T-cell (primary cell): Measurements from ENCODE around the gene C2orf92. TPM values are rescaled to one million over a fixed set of nuclear protein-coding genes. Genes with fewer than 3 reads are reported as not detected.

Source experiments
- ATAC-seq, 4 experiments: fragments of 200-7000 bp in 3 of 4; fragments of 150-1000 bp in 1 of 4; cut with Tn5 transposase; replicated peaks in 1 of 4; 1 replicate in 3 of 4; 2 replicates in 1 of 4; pipeline ENCODE4 v1.10.0; 2021; ENCODE audit warnings: moderate library complexity in 3 of 4, mild to moderate bottlenecking in 2 of 4, moderate number of reproducible peaks in 1 of 4
- CTCF ChIA-PET, 2 donors: fragments of 300-600 bp; sonication (Branson Sonifier 250); formaldehyde crosslinking; loops; one replicate each; lab custom pipeline; 2022; ENCODE audit warnings: antibody characterized with exemption in 2 of 2; lab: Charles Lee
- POLR2A ChIA-PET, 2 donors: fragments of 300-600 bp; sonication (Branson Sonifier 250); formaldehyde crosslinking; loops; one replicate each; lab custom pipeline; 2022; ENCODE audit warnings: antibody characterized with exemption in 2 of 2; lab: Charles Lee
- DNase-seq, 35 experiments: peaks; one replicate each; pipeline versions ENCODE4 v3.0.0 to v3.0.0-alpha.2; 2013 to 2023
- H3K27ac ChIP-seq: one replicate; pipeline ENCODE4 v1.5.1; 2013; ENCODE audit warnings: low read length
- H3K27me3 ChIP-seq, 2 experiments: replicated peaks in 1 of 2; 1 replicate in 1 of 2; 2 replicates in 1 of 2; pipeline versions ENCODE4 v1.6.1 to v1.7.0; 2013; ENCODE audit warnings: low read length in 1 of 2, mixed read lengths in 1 of 2; ENCODE audit not compliant: control insufficient read depth in 2 of 2, insufficient read depth in 2 of 2; ENCODE audit errors: extremely low read depth in 1 of 2
- H3K36me3 ChIP-seq, 2 donors: 1 replicate in 1 of 2; 2 replicates in 1 of 2; pipeline versions ENCODE4 v1.6.1 to v1.7.0; 2013; ENCODE audit warnings: low read length in 1 of 2; ENCODE audit not compliant: control insufficient read depth in 2 of 2, insufficient read depth in 1 of 2; ENCODE audit errors: extremely low read depth in 1 of 2
- H3K4me1 ChIP-seq, 2 experiments: 1 replicate in 1 of 2; 2 replicates in 1 of 2; pipeline versions ENCODE4 v1.6.1 to v1.7.0; 2013; ENCODE audit warnings: low read length in 2 of 2, mixed read lengths in 1 of 2; ENCODE audit not compliant: insufficient read depth in 2 of 2, control insufficient read depth in 1 of 2; ENCODE audit errors: extremely low read depth in 1 of 2
- H3K4me3 ChIP-seq, 2 donors: 1 replicate in 1 of 2; 2 replicates in 1 of 2; pipeline versions ENCODE4 v1.5.1 to v1.7.0; 2013; ENCODE audit warnings: mild to moderate bottlenecking in 2 of 2, low read length in 1 of 2, moderate library complexity in 1 of 2; ENCODE audit not compliant: control insufficient read depth in 1 of 2; ENCODE audit errors: extremely low read depth in 1 of 2
- H3K9me3 ChIP-seq: 2 replicates; pipeline ENCODE4 v1.7.0; 2013
- H3K27ac Mint-ChIP-seq, 2 donors: one replicate each; pipeline ENCODE4 v1.8.0; 2020 to 2021; ENCODE audit warnings: mild to moderate bottlenecking in 2 of 2, mixed read lengths in 2 of 2
- H3K27me3 Mint-ChIP-seq, 2 donors: one replicate each; pipeline ENCODE4 v1.8.0; 2021 to 2022; ENCODE audit warnings: mixed read lengths in 2 of 2
- H3K36me3 Mint-ChIP-seq: one replicate; pipeline ENCODE4 v1.8.0; 2021; ENCODE audit warnings: mixed read lengths
- H3K4me1 Mint-ChIP-seq, 3 donors: one replicate each; pipeline ENCODE4 v1.8.0; 2020 to 2022; ENCODE audit warnings: mixed read lengths in 3 of 3, mild to moderate bottlenecking in 1 of 3
- H3K4me3 Mint-ChIP-seq, 3 donors: one replicate each; pipeline ENCODE4 v1.8.0; 2020 to 2022; ENCODE audit warnings: mild to moderate bottlenecking in 3 of 3, mixed read lengths in 3 of 3, moderate library complexity in 3 of 3
- H3K9me3 Mint-ChIP-seq, 3 donors: one replicate each; pipeline ENCODE4 v1.8.0; 2020 to 2022; ENCODE audit warnings: mixed read lengths in 3 of 3
- WGBS: methylation state at CpG from one replicate; pipeline ENCODE4 v1.1.5; 2013; ENCODE audit warnings: missing lambda C conversion rate; ENCODE audit not compliant: insufficient coverage; 5-methylcytosine and 5-hydroxymethylcytosine counted together
- total RNA-seq, 35 experiments: library from RNA in 6 of 35; stranded (reverse) in 6 of 35; fragments of 120-200 nt in 1 of 35; gene quantifications; one replicate each; pipeline versions ENCODE4 v1.2.1 to v1.2.4 and lab custom pipeline; 2013 to 2026

Gene C2orf92
- total RNA-seq, 5 donors from 2014 or later (not counting 1 experiment from before 2014, with no cell fraction given) = 15.3 to 24.1 (median 16.6) TPM

DNA sequence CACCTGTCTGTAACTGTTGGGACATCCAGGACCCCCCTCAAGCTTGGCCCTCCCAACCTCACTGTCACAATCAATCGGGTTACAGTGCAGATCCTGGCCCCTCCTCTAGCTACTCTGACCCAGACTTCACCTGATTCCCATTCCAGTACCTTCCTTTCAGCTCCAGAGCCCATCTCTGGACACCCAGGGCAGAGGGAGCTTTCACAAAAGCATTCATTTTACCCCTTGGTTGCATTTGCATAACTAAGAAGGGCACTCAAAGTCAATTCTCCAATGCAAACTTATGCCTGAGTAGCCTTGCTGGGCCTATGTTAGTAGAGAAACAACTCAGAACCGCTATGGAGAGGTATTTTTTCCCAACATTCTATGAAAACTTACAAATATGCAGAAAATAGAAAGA lies 51.2 kb downstream of the C2orf92 start:
- H3K36me3 Mint-ChIP-seq = peaks cover 44% of the 10 kb centered on the region
- H3K27me3 Mint-ChIP-seq = no peaks in the 10 kb centered on the region
- Histone ChIP-seq H3K4me3 (no peak overlapping the region), H3K4me1 (peaks cover 42 to 98% of the 10 kb centered on the region in 2 experiments), H3K9me3 (no peaks in the 10 kb centered on the region), H3K36me3 (peaks cover 13 to 62% of the 10 kb centered on the region in 2 donors), H3K27me3 (no peaks in the 10 kb centered on the region), H3K27ac (peak overlapping the region; percentile 48)
- H3K4me1 Mint-ChIP-seq = peaks cover 83 to 89% (median 88%) of the 10 kb centered on the region in 3 donors
- DNase-seq = no peak
- ChIA-PET CTCF (no interaction called here), POLR2A (interaction anchor here in 1 of 2 donors (1.2 kb wide), 1 partner anchor 21 kb away, joined by 9 read pairs; no protein-coding TSS in a partner anchor)
- WGBS = 75% methylated on average over 1 of the region's 2 CpGs
- no peaks in the 10 kb centered on the region for H3K9me3 Mint-ChIP-seq
- H3K27ac Mint-ChIP-seq = peak overlapping the region; percentile 84 to 100
- peak overlapping the region; percentile 13 to 93 (median 25) for H3K4me3 Mint-ChIP-seq
- ATAC-seq = no peak

GRCh38 chr2:97722227-97722626 lies 52.7 kb downstream of the C2orf92 start:
- Histone ChIP-seq H3K36me3 (peaks cover 21 to 64% of the 10 kb centered on the region in 2 donors), H3K9me3 (no peaks in the 10 kb centered on the region), H3K4me3 (no peak overlapping the region), H3K4me1 (peaks cover 29 to 98% of the 10 kb centered on the region in 2 experiments), H3K27me3 (no peaks in the 10 kb centered on the region), H3K27ac (peak overlapping the region; percentile 18)
- ATAC-seq (no peak), DNase-seq (no peak)
- POLR2A ChIA-PET = no interaction called here
- 92% methylated on average over 2 of the region's 6 CpGs for WGBS
- Mint-ChIP-seq H3K36me3 (peaks cover 48% of the 10 kb centered on the region), H3K27me3 (no peaks in the 10 kb centered on the region), H3K27ac (peak overlapping the region; percentile 70 to 100), H3K4me1 (peaks cover 80 to 89% (median 88%) of the 10 kb centered on the region in 3 donors), H3K4me3 (peak overlapping the region in 1 of 3 donors; percentile 50), H3K9me3 (no peaks in the 10 kb centered on the region)
- CTCF ChIA-PET = no interaction called here

GRCh38 chr2:97723156-97724072 lies 53.9 kb downstream of the C2orf92 start:
- ChIA-PET POLR2A (no interaction called here), CTCF (no interaction called here)
- Histone ChIP-seq H3K9me3 (no peaks in the 10 kb centered on the region), H3K4me1 (peaks cover 18 to 97% of the 10 kb centered on the region in 2 experiments), H3K36me3 (peaks cover 22 to 76% of the 10 kb centered on the region in 2 donors), H3K27ac (peak overlapping the region; percentile 18), H3K4me3 (no peak overlapping the region), H3K27me3 (no peaks in the 10 kb centered on the region)
- H3K9me3 Mint-ChIP-seq = no peaks in the 10 kb centered on the region
- no peaks in the 10 kb centered on the region for H3K27me3 Mint-ChIP-seq
- peaks cover 79 to 89% (median 88%) of the 10 kb centered on the region in 3 donors for H3K4me1 Mint-ChIP-seq
- peak overlapping the region; percentile 5 to 70 for H3K27ac Mint-ChIP-seq
- H3K4me3 Mint-ChIP-seq = peak overlapping the region in 1 of 3 donors; percentile 50
- DNase-seq (no peak), ATAC-seq (no peak)
- WGBS = 96% methylated on average over 26 of the region's 37 CpGs
- peaks cover 60% of the 10 kb centered on the region for H3K36me3 Mint-ChIP-seq

DNA sequence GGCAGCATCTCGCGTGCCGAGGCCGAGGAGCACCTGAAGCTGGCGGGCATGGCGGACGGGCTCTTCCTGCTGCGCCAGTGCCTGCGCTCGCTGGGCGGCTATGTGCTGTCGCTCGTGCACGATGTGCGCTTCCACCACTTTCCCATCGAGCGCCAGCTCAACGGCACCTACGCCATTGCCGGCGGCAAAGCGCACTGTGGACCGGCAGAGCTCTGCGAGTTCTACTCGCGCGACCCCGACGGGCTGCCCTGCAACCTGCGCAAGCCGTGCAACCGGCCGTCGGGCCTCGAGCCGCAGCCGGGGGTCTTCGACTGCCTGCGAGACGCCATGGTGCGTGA lies 54.5 kb downstream of the C2orf92 start:
- WGBS = 97% methylated on average over 41 of the region's 41 CpGs
- no peak overlapping the region for H3K4me3 ChIP-seq
- H3K27ac ChIP-seq = no peak overlapping the region
- POLR2A ChIA-PET = no interaction called here
- peaks cover 13 to 96% of the 10 kb centered on the region in 2 experiments for H3K4me1 ChIP-seq
- no peak for DNase-seq
- no peaks in the 10 kb centered on the region for H3K9me3 ChIP-seq
- CTCF ChIA-PET = no interaction called here
- H3K27me3 ChIP-seq = no peaks in the 10 kb centered on the region
- Mint-ChIP-seq H3K4me1 (peaks cover 73 to 88% (median 88%) of the 10 kb centered on the region in 3 donors), H3K27ac (peak overlapping the region in 1 of 2 donors; percentile 11), H3K9me3 (no peaks in the 10 kb centered on the region), H3K27me3 (no peaks in the 10 kb centered on the region), H3K4me3 (peak overlapping the region in 1 of 3 donors; percentile 50), H3K36me3 (peaks cover 66% of the 10 kb centered on the region)
- no peak for ATAC-seq
- peaks cover 24 to 81% of the 10 kb centered on the region in 2 donors for H3K36me3 ChIP-seq

GRCh38 chr2:97724501-97724900 lies 55.0 kb downstream of the C2orf92 start:
- Mint-ChIP-seq H3K4me1 (peaks cover 69 to 87% (median 87%) of the 10 kb centered on the region in 3 donors), H3K27me3 (no peaks in the 10 kb centered on the region), H3K36me3 (peaks cover 70% of the 10 kb centered on the region), H3K9me3 (no peaks in the 10 kb centered on the region), H3K4me3 (no peak overlapping the region), H3K27ac (peak overlapping the region in 1 of 2 donors; percentile 11)
- Histone ChIP-seq H3K4me1 (peaks cover 9 to 91% of the 10 kb centered on the region in 2 experiments), H3K9me3 (no peaks in the 10 kb centered on the region), H3K36me3 (peaks cover 27 to 86% of the 10 kb centered on the region in 2 donors), H3K4me3 (no peak overlapping the region), H3K27me3 (no peaks in the 10 kb centered on the region), H3K27ac (no peak overlapping the region)
- WGBS = 93% methylated on average over 14 of the region's 17 CpGs
- DNase-seq = no peak
- ChIA-PET POLR2A (no interaction called here), CTCF (interaction anchor here in 1 of 2 donors (0.7 to 0.8 kb wide), 2 partner anchors 16 to 27 kb away, joined by 3 to 5 read pairs; no protein-coding TSS in a partner anchor)
- no peak for ATAC-seq

DNA sequence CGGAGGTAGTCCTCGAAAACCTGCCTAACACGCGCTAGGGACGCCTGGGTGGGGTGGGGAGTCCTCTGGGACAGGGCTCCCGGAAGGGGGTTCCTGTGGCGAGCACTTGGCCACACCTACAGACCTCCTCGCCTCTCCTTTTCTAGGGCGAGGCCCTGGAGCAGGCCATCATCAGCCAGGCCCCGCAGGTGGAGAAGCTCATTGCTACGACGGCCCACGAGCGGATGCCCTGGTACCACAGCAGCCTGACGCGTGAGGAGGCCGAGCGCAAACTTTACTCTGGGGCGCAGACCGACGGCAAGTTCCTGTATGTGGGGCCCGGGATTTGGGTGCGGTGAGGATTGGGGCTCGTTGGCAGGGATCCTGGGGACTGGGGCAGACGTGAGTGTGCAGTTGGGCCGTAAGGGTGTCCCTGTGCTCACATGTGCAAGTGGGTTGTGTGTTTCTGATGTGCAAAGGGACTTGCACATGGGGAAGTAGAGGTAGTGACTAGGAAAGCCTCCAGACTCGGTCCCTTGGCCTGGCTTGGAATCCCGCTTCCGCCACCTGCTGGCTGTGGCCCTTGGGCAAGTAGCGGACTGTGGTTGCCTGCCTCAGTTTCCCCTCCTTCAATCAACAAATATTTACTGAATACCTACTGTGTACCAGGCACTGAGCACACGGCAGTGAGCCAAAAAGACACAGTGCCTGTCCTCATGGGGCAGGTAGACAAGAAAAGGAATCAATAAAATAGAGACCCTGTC lies 55.6 kb downstream of the C2orf92 start:
- DNase-seq = no peak
- WGBS = 94% methylated on average over 21 of the region's 31 CpGs
- H3K27ac ChIP-seq = no peak overlapping the region
- H3K36me3 ChIP-seq = peaks cover 27 to 86% of the 10 kb centered on the region in 2 donors
- no peak overlapping the region for H3K4me3 ChIP-seq
- H3K4me1 Mint-ChIP-seq = peaks cover 63 to 83% (median 81%) of the 10 kb centered on the region in 3 donors
- peak overlapping the region in 1 of 3 donors; percentile 37 for H3K4me3 Mint-ChIP-seq
- CTCF ChIA-PET = interaction anchor here in 1 of 2 donors (0.7 to 0.8 kb wide), 2 partner anchors 15 to 27 kb away, joined by 3 to 5 read pairs; no protein-coding TSS in a partner anchor
- H3K4me1 ChIP-seq = peaks cover 6 to 85% of the 10 kb centered on the region in 2 experiments
- H3K36me3 Mint-ChIP-seq = peaks cover 73% of the 10 kb centered on the region
- no peak for ATAC-seq
- H3K27ac Mint-ChIP-seq = peak overlapping the region; percentile 74 to 79
- H3K9me3 ChIP-seq = no peaks in the 10 kb centered on the region
- H3K9me3 Mint-ChIP-seq = no peaks in the 10 kb centered on the region
- no peaks in the 10 kb centered on the region for H3K27me3 ChIP-seq
- POLR2A ChIA-PET = no interaction called here
- no peaks in the 10 kb centered on the region for H3K27me3 Mint-ChIP-seq
